Measurements from ENCODE around the gene HIC1. TPM values are rescaled to one million over a fixed set of nuclear protein-coding genes. Genes with fewer than 3 reads are reported as not detected.

Gene HIC1
- total RNA-seq, 4 donors from 2014 or later, result 3.6 to 26.8 (median 10.0) TPM

DNA sequence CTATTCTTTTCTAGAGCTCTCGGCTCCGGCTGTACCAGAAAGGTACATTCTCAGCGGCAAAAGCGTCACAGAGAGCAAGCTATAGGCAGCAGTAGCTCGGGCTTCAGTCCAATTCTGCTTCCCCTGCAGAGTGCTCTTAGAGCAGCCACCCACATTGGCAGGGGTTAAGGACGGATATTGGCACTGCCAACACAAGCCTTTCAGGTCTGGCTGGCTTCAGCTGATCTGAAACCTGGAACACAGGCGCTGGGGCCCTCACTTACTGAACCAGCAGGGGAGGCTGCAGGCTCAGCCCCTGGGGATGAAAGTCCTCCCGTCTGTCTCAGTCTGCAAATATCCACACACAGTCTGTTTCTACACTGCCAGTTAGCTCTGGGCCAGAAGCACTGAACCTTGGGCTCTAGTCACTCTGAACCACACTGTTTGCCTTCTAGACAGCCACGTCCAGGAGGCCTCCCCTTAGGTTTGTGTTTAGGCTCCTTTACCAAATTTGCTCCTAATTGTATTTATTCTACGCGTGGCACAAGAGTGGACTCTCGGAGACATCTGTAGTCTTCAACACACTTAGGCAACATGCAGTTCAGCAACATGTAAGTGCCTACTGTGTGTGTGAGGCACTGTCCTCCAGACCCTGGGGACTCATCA is 40.1 kb downstream of the HIC1 start:
- TF ChIP-seq, protein P1, sequence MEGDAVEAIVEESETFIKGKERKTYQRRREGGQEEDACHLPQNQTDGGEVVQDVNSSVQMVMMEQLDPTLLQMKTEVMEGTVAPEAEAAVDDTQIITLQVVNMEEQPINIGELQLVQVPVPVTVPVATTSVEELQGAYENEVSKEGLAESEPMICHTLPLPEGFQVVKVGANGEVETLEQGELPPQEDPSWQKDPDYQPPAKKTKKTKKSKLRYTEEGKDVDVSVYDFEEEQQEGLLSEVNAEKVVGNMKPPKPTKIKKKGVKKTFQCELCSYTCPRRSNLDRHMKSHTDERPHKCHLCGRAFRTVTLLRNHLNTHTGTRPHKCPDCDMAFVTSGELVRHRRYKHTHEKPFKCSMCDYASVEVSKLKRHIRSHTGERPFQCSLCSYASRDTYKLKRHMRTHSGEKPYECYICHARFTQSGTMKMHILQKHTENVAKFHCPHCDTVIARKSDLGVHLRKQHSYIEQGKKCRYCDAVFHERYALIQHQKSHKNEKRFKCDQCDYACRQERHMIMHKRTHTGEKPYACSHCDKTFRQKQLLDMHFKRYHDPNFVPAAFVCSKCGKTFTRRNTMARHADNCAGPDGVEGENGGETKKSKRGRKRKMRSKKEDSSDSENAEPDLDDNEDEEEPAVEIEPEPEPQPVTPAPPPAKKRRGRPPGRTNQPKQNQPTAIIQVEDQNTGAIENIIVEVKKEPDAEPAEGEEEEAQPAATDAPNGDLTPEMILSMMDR (IDR thresholded peaks at IDR 0.05; ENCODE audit: low read depth), result no peak

DNA sequence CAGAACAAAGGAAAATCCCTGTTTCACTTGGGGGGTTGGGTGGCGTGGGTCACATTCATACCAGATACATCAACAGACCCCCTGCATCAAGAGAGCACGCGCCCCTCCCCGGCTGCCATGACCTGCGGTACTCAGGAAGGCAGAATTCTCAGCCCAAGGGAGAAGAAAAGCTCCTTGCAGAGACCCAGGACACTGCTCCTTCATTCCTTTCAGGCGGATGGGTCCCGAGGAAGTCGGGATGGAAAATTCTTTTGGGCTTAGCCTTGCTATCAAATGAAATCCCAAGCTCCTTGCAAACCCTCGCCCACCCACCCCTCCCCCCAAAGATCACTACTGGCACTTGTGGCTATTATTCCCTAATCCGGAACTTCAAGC is 40.6 kb downstream of the HIC1 start:
- TF ChIP-seq, protein P1 (IDR thresholded peaks at IDR 0.05; ENCODE audit: low read depth), result no peak

DNA sequence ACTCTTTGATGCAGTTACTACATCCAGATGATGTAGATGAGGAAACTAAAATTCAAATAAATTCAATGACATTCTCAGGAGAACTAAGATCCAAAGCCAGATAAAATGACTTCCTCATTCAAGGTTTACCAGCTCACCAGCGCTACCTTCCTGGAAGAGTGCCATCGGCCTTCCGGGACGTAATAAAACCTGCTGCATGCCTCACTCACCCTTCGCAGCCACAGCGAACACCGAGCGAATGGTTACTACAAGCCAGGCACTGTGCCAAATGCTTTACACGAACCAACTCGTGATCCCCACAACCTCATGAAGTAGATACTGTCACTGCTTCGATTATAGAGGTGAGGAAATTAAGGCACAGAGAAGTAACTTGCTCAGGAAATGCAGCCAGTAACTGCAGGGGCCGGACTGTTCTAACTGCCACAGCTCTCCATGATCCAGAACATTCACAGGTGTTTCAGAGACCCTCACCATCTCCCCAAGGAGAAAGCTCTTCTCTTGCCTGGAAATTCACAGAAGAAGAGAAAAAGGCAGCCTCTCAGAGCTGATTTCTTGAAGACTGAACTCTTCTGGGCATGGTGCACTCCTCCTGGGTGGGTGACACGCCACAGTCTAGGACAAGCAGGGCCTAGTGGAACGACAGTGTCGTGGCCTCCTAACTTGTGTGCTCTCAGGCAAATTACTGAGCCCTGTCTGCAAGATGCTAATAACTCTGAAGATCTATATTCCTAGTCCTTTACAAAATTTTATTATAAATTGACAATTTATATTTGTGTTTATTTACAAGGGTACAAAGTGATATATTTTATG is 46.8 kb downstream of the HIC1 start:
- TF ChIP-seq, protein P1 (IDR thresholded peaks at IDR 0.05; ENCODE audit: low read depth), result no peak

DNA sequence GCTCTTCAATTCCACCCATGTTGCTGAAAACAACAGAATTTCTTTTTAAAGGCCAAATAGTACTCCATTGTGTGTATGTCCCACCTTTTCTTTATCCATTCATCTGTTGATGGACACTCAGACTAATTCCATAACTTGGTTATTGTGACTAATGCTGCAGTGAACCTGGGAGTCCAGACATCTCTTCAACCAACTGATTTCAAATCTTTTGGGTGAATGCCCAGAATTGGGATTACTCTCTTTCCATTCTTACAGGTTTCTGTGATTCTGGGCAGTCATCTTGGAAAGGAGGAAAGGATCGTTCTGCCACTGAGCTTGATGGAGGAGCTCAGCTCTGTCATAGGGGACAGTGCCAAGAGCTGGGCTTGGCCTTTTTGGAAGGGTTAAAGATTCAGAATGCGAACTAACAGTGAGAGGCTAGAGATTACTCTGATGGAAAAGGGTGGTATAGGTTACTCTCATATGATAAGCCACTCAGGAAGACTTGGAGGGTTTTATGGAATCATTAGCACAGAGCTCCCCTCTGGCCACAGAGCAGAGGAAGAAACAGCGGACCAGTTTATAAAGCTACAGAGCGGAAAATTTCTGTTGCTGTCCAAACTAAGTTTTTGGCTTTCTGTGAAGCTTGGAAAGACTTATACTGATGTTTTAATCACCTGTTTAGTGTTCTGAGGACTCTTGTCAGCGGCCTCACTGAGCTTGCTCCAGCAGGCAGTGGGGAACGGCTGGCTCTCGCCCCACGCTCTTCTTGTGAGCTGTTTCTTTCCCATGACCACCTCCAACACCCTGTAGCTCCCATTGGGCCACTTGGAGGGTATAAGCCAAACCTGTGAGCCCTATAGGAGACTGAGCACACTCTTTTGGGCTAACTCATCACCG is 48.3 kb downstream of the HIC1 start:
- TF ChIP-seq, protein P1 (IDR thresholded peaks at IDR 0.05; ENCODE audit: low read depth), result no peak

GRCh38 chr17:2105663-2106062 is 50.8 kb downstream of the HIC1 start:
- TF ChIP-seq, protein P1 (IDR thresholded peaks at IDR 0.05; ENCODE audit: low read depth), result no peak

- TF ChIP-seq, protein P1 (IDR thresholded peaks at IDR 0.05; ENCODE audit: low read depth), result no peak
Observed at GRCh38 chr17:2106308-2106955, 51.5 kb downstream of the HIC1 start.

Measured in subcutaneous adipose tissue (tissue), 4 donors.